Lung (tissue), 12 donors: ENCODE data around the gene USP47. TPM values are rescaled to one million over a fixed set of nuclear protein-coding genes. Genes with fewer than 3 reads are reported as not detected.

Experiments used
- ATAC-seq: fragments of 200-7000 bp; cut with Tn5 transposase; one replicate; pipeline ENCODE4 v1.9.1; 2020; ENCODE audit warnings: moderate number of reproducible peaks; ENCODE audit not compliant: insufficient read depth, low FRiP score
- DNase-seq, 3 donors: peaks; one replicate each; pipeline ENCODE4 v3.0.0-alpha.2; 2013 to 2017
- H3K27ac ChIP-seq, 2 donors: one replicate each; pipeline ENCODE4 v1.5.1; 2013; ENCODE audit warnings: mild to moderate bottlenecking in 2 of 2, moderate library complexity in 2 of 2, control low read depth in 1 of 2, inconsistent platforms in 1 of 2, low read depth in 1 of 2, low read length in 1 of 2
- H3K27me3 ChIP-seq, 3 donors: one replicate each; pipeline ENCODE4 v1.5.1; 2013; ENCODE audit warnings: low read length in 2 of 3; ENCODE audit not compliant: control insufficient read depth in 3 of 3, insufficient read depth in 3 of 3
- H3K36me3 ChIP-seq, 4 donors: one replicate each; pipeline ENCODE4 v1.5.1; 2013; ENCODE audit warnings: low read length in 4 of 4, mild to moderate bottlenecking in 1 of 4, moderate library complexity in 1 of 4; ENCODE audit not compliant: control insufficient read depth in 4 of 4, insufficient read depth in 4 of 4
- H3K4me1 ChIP-seq, 5 donors: one replicate each; pipeline ENCODE4 v1.5.1; 2013; ENCODE audit warnings: low read length in 5 of 5, mild to moderate bottlenecking in 2 of 5, moderate library complexity in 1 of 5; ENCODE audit not compliant: control insufficient read depth in 5 of 5, insufficient read depth in 5 of 5
- H3K4me3 ChIP-seq: one replicate; pipeline ENCODE4 v1.5.1; 2013; ENCODE audit warnings: mild to moderate bottlenecking, control low read depth, moderate library complexity
- H3K9ac ChIP-seq, 2 donors: one replicate each; pipeline ENCODE4 v1.5.1; 2013; ENCODE audit warnings: low read length in 2 of 2, control low read depth in 1 of 2; ENCODE audit not compliant: insufficient read depth in 1 of 2
- H3K9me3 ChIP-seq, 4 donors: one replicate each; pipeline ENCODE4 v1.5.1; 2013; ENCODE audit warnings: low read length in 3 of 4, mild to moderate bottlenecking in 1 of 4, moderate library complexity in 1 of 4; ENCODE audit not compliant: control insufficient read depth in 4 of 4, insufficient read depth in 3 of 4
- WGBS, 2 donors: extraction: QIAGEN DNeasy Blood & Tissue Kit; methylation state at CpG; one replicate each; pipeline ENCODE4 v1.1.7; 2013; 5-methylcytosine and 5-hydroxymethylcytosine counted together
- polyA plus RNA-seq, 2 donors: library from polyadenylated mRNA; stranded (reverse); fragments of 200-250 nt; gene quantifications; one replicate each; pipeline ENCODE4 v1.2.1, GENCODE V29; 2013
- total RNA-seq, 2 donors: library from RNA; depleted of rRNA in 1 of 2; stranded (reverse); fragments of >200 nt in 1 of 2; gene quantifications; one replicate each; pipeline ENCODE4 v1.2.1, GENCODE V29; 2014 to 2021
- TF ChIP-seq, protein P1 (sequence below): IDR thresholded peaks from 2 replicates; pipeline ENCODE4 v1.5.1; 2012; ENCODE audit warnings: mild to moderate bottlenecking; ENCODE audit errors: control extremely low read depth, extremely low read depth
- donor health status: control.
- donor health status: control.
- donor health status: Bipolar disorder and iron deficiency.
- donor health status: healthy.
- donor health status: DM: yes; HTN: yes; CAD: no.

The USP47 gene
- total and polyA plus RNA-seq, 4 donors: 20.4 to 183 (median 31.9) TPM

DNA sequence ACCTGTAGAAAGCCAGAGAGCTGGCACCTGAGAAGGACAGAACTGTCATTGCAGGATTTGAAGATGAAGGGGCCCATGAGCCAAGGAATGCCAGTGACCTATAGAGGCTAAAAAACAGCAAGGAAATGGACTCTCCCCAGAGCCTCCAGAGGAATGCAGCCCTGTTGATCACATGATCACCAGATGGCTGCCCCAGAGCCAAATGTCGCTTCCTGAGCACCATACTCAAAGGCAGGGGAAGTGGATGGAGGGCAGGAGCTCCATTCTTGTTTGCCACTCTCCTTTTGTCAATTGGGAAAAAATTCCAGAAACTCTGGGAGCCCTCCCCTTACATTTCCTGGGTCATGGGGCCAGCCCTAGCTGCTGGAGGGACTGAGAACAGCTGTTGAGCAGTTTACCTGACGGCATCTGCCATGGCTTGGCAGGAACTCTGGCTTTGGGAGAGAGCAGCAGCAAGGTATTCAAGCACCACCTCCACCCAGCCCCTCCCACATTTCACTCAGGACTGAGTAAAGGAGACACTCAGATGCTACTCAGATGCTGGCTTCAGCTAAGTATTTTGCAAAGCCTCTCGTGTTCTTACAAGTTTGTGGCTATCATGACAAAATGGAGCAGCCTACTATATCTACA, 119.7 kb downstream of the USP47 start:
- TF ChIP-seq, protein P1, sequence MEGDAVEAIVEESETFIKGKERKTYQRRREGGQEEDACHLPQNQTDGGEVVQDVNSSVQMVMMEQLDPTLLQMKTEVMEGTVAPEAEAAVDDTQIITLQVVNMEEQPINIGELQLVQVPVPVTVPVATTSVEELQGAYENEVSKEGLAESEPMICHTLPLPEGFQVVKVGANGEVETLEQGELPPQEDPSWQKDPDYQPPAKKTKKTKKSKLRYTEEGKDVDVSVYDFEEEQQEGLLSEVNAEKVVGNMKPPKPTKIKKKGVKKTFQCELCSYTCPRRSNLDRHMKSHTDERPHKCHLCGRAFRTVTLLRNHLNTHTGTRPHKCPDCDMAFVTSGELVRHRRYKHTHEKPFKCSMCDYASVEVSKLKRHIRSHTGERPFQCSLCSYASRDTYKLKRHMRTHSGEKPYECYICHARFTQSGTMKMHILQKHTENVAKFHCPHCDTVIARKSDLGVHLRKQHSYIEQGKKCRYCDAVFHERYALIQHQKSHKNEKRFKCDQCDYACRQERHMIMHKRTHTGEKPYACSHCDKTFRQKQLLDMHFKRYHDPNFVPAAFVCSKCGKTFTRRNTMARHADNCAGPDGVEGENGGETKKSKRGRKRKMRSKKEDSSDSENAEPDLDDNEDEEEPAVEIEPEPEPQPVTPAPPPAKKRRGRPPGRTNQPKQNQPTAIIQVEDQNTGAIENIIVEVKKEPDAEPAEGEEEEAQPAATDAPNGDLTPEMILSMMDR: no peak
- Histone ChIP-seq H3K9ac (no peak overlapping the region), H3K4me1 (peaks cover 0 to 5% (median 2%) of the 10 kb centered on the region in 5 donors), H3K27ac (no peak overlapping the region), H3K27me3 (no peaks in the 10 kb centered on the region), H3K9me3 (peaks cover 0 to 3% (median 2%) of the 10 kb centered on the region in 4 donors), H3K36me3 (peaks cover 3 to 33% (median 15%) of the 10 kb centered on the region in 4 donors), H3K4me3 (no peak overlapping the region)
- ATAC-seq: no peak
- 87 to 90% methylated on average over 3 of the region's 3 CpGs for WGBS, 2 donors
- no peak for DNase-seq

DNA sequence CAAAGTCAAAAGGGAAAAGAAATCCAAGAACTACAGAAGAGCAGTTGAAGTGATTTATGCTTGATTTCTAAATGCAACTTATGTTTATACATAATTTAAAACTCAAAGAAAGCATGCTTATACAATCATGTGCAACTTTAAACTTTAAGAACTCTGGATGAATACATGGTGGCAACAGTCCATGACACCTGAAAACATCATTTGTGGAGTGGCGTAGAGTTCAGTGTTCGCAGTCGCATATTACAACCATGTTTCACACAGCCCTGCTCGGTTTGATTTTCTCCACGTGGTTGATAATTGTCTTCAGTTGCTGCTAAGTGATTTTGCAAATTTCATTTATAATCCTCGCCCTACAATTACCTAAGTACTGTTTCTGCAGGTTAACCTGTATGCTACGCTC, 121.3 kb downstream of the USP47 start:
- Histone ChIP-seq H3K36me3 (peaks cover 0 to 36% (median 17%) of the 10 kb centered on the region in 4 donors), H3K27me3 (no peaks in the 10 kb centered on the region), H3K9ac (no peak overlapping the region), H3K27ac (no peak overlapping the region), H3K9me3 (peaks cover 0 to 3% (median 2%) of the 10 kb centered on the region in 4 donors), H3K4me1 (peaks cover 0 to 5% (median 2%) of the 10 kb centered on the region in 5 donors), H3K4me3 (no peak overlapping the region)
- TF ChIP-seq, protein P1: no peak
- DNase-seq: no peak
- WGBS, 2 donors: 86% methylated on average over 7 of the region's 7 CpGs
- no peak for ATAC-seq

- Histone ChIP-seq H3K4me1 (peaks cover 0 to 5% (median 2%) of the 10 kb centered on the region in 5 donors), H3K4me3 (no peak overlapping the region), H3K27ac (no peak overlapping the region), H3K9me3 (peaks cover 0 to 3% (median 2%) of the 10 kb centered on the region in 4 donors), H3K9ac (no peak overlapping the region), H3K36me3 (peaks cover 0 to 31% (median 17%) of the 10 kb centered on the region in 4 donors), H3K27me3 (no peaks in the 10 kb centered on the region)
- TF ChIP-seq, protein P1: no peak
- 79 to 84% methylated on average over 15 of the region's 15 CpGs for WGBS, 2 donors
- DNase-seq: no peak
- no peak for ATAC-seq
Observed at GRCh38 chr11:11963842-11964773, 122.3 kb downstream of the USP47 start.
